Peyer's patch (tissue), 4 donors: ENCODE data around the gene ZBTB25.

ENCODE experiments used
- CTCF ChIP-seq, 6 experiments: fragments of 450-650 bp in 4 of 6; fragments of 200-600 bp in 2 of 6; sonication (generic) in 1 of 6; IDR thresholded peaks; one replicate each; pipeline ENCODE4 v1.5.1; 2017 to 2019; ENCODE audit warnings: antibody characterized with exemption in 6 of 6, mild to moderate bottlenecking in 3 of 6, moderate library complexity in 1 of 6
- POLR2A ChIP-seq, 2 donors: fragments of 450-650 bp; IDR thresholded peaks; one replicate each; pipeline ENCODE4 v1.5.1; 2017; ENCODE audit warnings: antibody characterized with exemption in 2 of 2, mild to moderate bottlenecking in 2 of 2, moderate library complexity in 2 of 2

- TF ChIP-seq POLR2A (IDR thresholded peaks at IDR 0.05) (no peak), CTCF (IDR thresholded peaks at IDR 0.05) (no peak)
These were observed 38.6 kb upstream of the ZBTB25 start for GRCh38 chr14:64541972-64542835.
